GM08714 (cell line): ENCODE results near the gene SORBS2.
A peak's percentile ranks its signal among the peaks of the same experiment; 100 is the strongest.
"Not testable (repeated sequence)": the region's sequence is repeated elsewhere in the genome, so short reads cannot be mapped to it uniquely, and the experiment has no call there.

Experiments
- H3K4me3 ChIP-seq: fragments of 200-500 bp; sonication (Bioruptor generic); 2 replicates; pipeline ENCODE4 v1.5.1; 2014; ENCODE audit warnings: mild to moderate bottlenecking, low read length, inconsistent platforms
- ZNF274 ChIP-seq: IDR thresholded peaks from 2 replicates; pipeline ENCODE4 v1.6.1; 2012; ENCODE audit warnings: mild to moderate bottlenecking, low read depth, low read length

SORBS2 gene, protein sequence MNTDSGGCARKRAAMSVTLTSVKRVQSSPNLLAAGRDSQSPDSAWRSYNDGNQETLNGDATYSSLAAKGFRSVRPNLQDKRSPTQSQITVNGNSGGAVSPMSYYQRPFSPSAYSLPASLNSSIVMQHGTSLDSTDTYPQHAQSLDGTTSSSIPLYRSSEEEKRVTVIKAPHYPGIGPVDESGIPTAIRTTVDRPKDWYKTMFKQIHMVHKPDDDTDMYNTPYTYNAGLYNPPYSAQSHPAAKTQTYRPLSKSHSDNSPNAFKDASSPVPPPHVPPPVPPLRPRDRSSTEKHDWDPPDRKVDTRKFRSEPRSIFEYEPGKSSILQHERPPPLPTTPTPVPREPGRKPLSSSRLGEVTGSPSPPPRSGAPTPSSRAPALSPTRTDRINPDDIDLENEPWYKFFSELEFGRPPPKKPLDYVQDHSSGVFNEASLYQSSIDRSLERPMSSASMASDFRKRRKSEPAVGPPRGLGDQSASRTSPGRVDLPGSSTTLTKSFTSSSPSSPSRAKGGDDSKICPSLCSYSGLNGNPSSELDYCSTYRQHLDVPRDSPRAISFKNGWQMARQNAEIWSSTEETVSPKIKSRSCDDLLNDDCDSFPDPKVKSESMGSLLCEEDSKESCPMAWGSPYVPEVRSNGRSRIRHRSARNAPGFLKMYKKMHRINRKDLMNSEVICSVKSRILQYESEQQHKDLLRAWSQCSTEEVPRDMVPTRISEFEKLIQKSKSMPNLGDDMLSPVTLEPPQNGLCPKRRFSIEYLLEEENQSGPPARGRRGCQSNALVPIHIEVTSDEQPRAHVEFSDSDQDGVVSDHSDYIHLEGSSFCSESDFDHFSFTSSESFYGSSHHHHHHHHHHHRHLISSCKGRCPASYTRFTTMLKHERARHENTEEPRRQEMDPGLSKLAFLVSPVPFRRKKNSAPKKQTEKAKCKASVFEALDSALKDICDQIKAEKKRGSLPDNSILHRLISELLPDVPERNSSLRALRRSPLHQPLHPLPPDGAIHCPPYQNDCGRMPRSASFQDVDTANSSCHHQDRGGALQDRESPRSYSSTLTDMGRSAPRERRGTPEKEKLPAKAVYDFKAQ (N-terminal part only)

DNA sequence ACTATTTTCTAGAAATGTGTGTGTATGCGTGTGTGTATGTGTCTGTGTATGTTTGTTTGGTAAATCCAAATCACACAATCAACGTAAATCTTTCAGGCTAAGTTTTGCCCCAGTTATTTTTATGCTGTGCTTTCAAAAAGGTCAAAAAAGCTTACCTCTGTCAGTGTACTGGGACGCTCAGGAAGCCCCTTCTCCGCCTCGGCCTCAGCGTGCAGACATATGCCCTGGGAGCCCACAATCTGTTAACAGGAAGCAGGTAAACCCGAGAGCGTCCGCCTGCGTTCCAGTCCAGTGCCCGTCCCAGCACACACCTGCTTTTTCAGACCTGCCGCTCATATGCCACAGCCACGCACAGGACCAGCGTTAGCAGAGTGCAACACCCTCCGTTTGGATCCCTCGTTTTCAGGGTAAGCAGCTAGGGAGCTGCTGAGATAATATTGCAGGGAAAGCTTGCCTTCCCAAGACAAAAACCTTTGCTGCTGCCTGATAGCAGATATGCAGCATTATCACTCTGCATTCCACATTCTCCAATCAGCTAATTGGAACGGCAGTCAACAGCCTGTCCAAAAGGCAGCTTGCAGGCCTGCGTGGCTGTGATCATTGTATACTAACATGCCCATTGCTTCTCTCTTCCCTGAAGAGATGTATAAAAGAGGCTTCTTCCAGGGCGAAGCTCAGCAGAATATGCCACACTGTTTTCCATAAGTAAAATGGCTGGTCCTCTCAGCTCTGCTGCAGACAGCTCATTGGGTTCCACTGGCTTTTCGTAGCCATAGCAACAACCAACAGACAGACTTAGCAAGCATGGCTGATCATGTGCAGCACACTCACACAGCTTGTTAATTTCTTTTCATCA lies at the start of gene SORBS2:
SORBS2 (minus strand) TSS at position 686 of the 856 bp plus-strand sequence. CDS start 121,623 bp downstream, outside the sequence.
- H3K4me3 ChIP-seq = peak within 1 kb of the TSS; percentile 25
- no peak for TF ChIP-seq ZNF274

DNA sequence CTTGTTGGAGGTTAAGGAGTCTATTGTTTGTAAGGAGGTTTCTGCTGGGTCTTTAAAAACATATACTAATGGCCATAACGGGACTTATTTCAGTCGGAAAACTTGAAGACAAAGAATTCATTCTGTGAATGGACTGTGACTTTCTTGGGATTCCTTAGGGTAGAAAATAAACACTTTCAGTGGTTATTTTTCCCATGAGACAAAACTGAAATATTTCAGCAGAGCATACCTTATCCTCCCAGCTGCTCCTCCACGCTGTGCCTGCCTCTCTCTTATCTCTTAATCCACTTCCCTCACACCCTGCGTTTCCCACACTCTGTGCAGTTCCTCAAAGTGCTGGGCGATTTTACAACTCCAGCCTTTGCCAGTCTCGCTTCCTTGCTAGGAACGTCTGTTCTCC lies 47.1 kb upstream of the SORBS2 start:
- no peak overlapping the region for H3K4me3 ChIP-seq
- TF ChIP-seq ZNF274 = no peak

DNA sequence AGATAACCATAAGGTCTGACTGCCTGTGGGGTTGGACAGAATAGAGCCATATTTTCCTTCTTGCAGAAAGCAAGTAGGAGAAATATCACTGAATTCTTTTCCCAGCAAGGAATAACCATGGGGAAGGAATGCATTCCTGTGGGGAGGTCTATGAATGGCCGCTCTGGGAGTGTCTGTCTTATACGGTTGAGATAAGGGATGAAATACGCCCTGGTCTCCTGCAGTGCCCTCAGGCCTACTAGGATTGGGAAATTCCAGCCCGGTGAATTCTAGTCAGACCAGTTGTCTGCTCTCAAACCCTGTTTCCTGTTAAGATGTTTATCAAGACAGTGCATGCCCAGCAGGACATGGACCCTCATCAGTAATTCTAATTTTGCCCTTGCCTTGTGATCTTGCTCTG lies 45.6 kb upstream of the SORBS2 start:
- not testable (repeated sequence) for H3K4me3 ChIP-seq

DNA sequence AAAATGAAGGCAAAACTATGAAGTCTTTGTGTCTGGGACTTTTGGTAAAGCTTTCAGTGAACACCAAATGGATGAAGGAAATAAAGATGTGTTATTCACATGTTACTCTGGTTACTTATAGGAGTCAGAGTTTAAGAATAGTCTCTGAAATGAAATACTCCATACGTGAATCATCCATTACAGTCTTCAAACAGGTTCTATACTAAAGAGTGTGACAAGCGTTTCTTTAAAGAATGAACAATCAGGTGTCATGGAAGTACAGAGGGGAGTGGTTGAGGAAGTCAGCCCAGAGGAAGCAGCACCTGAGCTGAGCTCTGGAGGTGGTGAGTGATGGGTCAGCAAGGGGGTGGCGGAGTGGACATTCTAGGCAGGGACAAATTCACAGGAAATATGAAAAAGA lies 41.8 kb upstream of the SORBS2 start:
- TF ChIP-seq ZNF274 = no peak
- no peak overlapping the region for H3K4me3 ChIP-seq

DNA sequence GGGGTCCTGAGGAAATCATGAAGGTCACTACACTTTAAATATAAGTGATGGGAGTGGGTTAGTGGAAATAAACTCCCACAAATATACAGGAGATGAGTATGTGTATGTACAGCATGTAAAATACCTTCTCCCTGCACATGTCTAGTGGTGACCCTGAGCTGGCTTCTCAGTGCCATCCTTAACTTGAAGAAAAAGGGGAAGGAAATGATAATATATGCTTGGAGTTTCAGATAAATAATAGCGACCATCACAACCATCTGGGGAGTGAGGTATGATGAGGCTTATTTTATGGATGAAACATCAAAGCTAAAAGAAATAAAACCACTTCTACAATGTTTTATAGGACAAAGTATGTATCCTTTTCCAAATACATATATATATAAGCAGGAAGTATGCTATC lies 41.0 kb upstream of the SORBS2 start:
- H3K4me3 ChIP-seq = no peak overlapping the region
- no peak for TF ChIP-seq ZNF274

DNA sequence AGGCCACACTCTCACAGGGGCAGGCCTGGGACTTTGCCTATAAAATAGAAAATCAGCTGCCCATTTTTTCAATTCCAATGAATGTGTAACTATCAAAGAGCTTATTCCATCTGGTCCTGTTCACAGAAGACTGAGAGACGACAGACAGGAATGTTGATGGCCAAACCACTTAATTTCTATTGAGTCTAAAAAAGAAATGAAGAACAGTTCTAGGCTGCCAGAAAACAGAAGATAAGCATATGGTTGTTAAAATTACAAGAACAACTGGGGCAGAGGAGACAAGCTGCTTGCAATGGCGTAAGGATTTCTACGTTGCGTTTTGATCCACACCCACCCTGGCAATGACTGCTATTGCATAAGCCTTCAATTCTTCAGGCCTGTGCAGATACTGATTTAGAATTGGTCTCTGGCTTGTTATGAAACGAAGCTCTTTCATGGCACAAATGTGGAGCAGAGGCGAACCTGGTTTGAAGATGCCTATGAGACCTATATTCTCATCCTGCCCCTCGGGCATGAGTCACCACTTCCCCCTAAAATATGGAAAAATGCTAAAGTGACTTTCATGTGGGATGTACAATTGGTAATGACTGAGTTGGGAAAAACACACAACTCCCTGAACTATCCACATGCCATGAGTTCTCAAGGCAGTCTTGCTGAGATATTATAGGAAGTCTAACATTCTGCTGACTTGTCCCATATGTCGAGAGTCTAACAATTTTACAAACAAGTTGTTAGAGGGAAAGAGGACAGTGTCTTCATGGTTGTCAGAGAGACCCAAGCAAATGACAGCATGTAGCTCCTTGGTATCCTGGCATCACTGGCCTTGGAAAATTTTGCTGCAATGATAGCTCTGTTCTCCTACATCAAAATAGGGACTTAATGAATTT lies 37.9 kb upstream of the SORBS2 start:
- no peak for TF ChIP-seq ZNF274

DNA sequence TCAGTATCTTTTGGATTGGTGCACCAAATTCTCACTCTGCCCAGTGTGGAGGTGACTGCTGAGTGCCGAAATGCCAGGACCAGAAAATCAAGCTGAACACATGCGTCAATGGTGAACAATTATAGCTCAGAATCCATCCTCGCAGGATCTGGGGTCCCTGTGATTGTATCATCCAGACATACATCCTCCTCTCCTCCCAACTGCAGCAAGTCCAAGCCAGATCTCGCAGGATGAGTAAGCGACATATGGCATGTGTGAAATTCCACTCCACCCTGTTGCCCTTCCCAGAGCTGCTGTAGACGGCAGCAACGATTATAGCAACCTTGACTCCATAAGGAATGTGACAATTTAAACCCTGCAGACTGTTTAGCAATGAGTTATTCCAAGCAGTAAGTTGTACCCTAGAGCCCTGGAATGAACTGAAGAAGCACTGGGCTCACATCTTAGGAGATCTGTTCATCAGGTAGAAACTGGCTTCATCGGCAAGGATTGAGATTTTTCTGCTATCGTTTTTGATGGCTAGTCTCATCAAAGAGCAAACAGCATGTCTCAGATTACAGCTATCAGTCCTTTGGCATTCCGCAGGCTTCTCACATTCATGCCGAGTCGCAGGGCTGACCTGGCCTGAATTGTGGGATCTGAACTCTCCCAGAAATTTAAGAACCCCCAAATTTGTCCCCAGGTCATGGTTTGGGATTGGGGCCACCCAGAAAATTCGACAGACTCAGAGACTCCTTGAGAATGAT lies 35.5 kb upstream of the SORBS2 start:
- no peak overlapping the region for H3K4me3 ChIP-seq
- TF ChIP-seq ZNF274 = no peak

More for the DNA sequence above, 37.9 kb upstream of the SORBS2 start:
- no peak overlapping the region for H3K4me3 ChIP-seq

DNA sequence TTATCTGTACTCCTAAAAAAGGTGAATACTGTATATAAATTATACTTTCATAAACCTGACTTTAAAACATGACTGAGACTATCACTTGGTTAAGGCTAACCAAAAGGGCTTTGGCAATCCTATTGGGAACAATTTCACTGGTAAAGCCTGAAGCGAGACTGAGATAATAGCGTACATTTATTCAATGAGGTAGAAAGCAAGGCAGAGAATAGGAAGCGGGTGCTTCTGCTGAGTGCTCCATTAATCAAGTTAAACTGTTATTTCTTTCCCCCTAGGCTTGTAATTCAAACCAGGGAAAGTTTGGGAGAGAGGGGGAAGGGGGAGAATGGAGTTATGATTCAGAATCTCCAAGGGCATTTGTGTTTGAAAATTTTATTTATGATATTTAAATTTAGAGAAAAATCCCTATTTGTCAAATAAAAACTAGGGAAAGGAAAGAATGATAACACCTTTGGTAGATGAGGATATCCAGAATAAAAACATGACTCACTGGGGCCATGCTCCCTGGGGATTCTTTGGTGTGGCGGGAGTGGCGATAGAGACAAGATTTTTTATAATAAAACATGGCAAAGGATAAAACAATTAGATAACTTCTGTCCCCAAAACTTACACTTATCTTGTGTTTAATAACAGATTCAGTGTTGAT lies 34.6 kb upstream of the SORBS2 start:
- H3K4me3 ChIP-seq = no peak overlapping the region
- no peak for TF ChIP-seq ZNF274

DNA sequence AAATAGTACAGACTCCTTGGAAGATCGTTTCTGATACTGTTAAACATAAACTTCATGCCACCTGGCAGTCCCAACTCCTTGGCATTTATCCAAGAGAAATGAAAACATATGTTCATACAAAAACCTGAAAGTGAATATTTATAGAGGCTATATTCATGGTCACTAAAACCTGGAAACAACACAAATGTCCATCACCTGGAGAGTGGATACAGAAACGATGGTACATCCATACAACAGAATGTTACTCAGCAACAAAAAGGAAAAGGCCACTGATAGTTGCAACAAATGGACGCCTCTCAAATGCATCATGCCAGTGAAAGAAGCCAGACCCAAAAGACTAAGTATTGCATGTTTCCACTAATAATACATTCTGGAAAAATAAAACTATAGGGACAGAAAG lies 34.0 kb upstream of the SORBS2 start:
- H3K4me3 ChIP-seq = no peak overlapping the region
- TF ChIP-seq ZNF274 = no peak

DNA sequence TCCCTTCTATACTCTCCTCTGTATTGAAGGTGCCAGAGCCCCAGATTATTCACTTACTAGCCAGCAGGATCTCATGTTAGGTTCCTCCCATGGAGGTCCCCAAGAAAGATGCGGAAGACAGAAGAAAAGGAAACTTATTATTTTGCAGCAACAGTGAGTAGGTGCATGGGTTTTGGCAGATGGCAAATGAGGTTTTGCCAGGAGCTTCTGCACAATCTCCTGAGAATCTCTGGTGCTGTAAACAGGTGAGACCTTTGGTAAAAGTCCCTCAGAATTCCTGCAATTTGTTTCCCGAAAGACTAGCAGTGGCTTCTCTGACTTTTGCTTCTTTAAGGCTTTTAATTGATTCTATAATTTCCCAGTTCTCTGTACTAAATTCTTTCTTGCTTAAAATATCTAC lies 29.5 kb upstream of the SORBS2 start:
- TF ChIP-seq ZNF274 = no peak
- no peak overlapping the region for H3K4me3 ChIP-seq

DNA sequence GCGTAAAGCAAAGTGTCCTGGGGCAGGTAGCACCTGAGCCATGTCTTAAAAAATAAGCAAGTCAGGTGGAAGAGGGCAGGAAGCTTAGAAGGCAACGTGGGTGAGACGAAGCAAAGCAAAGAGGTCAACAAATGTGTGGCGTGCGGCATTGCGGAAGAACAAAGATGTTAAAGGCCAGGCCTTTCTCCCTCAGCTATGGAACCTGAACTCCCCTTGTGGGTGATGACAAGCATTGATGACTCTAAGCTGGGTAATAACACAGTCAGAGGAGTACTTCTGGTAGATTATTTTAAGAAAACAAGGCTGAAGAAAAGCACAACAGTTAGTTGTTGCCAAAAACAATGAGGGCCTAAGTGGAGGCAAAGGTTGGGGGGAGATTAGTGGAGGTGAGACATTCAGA lies 29.0 kb upstream of the SORBS2 start:
- H3K4me3 ChIP-seq = no peak overlapping the region
- TF ChIP-seq ZNF274 = no peak

DNA sequence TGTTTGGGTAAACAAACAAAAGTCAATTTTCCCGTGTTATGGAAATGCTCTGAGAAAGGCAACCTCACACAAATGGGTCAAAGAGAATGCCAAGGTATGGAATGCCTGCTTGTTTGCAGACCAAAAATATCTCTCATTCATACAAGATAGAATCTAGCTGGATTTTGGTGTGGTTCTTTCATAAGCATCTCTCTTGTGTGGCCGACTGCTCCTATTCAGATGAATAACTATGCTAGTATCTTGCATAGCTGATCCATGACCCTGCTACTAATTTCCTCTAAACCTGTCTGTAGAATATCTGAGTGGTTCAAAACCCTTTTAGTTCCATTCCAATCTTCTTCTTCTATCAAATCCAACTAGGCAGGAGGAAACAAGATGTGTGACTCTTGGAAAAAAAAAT lies 28.2 kb upstream of the SORBS2 start:
- no peak for TF ChIP-seq ZNF274
- no peak overlapping the region for H3K4me3 ChIP-seq

DNA sequence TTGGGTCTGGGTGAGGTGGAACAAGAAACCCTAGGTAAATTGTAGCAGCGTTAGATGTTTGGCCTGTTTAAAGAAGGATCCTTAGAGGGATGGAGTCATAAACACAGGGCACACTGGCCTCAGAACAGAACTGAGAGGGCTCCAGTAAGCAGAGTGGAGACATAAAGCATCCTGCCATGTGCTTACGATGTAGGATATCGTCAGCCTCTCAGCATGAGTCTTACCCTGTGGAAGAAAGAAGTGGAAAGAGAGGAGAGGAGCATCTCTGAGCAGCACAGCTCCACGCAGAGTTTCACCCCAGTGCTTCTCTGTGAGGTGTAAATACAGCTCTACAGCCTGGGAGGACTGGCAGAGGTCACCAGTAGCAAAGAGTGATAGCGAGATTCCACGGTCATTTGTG lies 27.8 kb upstream of the SORBS2 start:
- TF ChIP-seq ZNF274 = no peak
- H3K4me3 ChIP-seq = no peak overlapping the region
